ENCODE measurements around the gene TMX4. TPM values are rescaled to one million over a fixed set of nuclear protein-coding genes. Genes with fewer than 3 reads are reported as not detected.

Gene TMX4
- total and polyA plus RNA-seq, 2 of the 8 experiments (the other 6 are each of a cell fraction or from before 2014, with no cell fraction given), result 2.1 to 7.8 TPM

DNA sequence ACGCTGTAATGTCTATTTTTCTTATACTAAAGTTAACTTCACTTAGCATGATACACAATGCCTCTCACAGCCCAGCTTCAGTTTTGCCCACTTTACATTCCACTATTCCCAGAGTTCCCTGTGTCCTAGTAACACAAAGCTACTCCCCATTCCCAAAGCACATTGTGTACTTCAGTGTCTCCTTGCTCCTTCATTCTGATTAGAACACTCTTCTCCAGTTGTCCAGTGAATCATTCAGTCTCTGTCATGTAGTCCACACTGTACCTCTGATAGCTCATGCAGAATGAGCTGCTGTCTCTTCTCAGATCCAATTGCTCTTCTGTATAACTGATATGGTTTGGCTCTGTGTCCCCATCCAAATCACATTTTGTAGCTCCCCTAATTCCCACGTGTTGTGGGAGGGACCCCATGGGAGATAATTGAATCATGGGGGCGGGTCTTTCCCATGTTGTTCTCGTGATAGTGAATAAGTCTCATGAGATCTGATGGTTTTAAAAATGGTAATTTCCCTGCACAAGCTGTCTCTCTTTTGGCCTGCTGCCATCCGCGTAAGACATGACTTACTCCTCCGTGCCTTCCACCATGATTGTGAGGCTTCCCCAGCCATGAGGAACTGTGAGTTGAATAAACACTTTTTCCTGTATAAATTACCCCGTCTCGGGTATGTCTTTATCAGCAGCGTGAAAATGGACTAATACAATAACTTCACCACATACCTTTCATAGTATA is 2.1 kb upstream of the TMX4 start:
- no peak for FAIRE-seq
- 90% methylated on average over 10 of the region's 10 CpGs; no CpG with 5 or more reads in 1 of the 2 experiments for WGBS, 2 experiments (ENCODE audit: extremely low coverage in 1 of 2, insufficient coverage in 1 of 2, insufficient read length in 1 of 2, insufficient replicate concordance in 2 of 2, low coverage in 1 of 2, low lambda C conversion rate in 2 of 2, missing lambda C conversion rate in 1 of 2)

More for the DNA sequence above, 2.1 kb upstream of the TMX4 start:
- TF ChIP-seq BRCA1 (IDR thresholded peaks at IDR 0.05; ENCODE audit: low read depth, low read length), result no peak
- TF ChIP-seq JUN (IDR thresholded peaks at IDR 0.05; ENCODE audit: low read depth, low read length), result no peak
- no peak for TF ChIP-seq GTF2F1 (IDR thresholded peaks at IDR 0.05; ENCODE audit: borderline replicate concordance, low read depth, low read length)
- TF ChIP-seq POU5F1 (IDR thresholded peaks at IDR 0.05; ENCODE audit: low read depth, low read length), result no peak
- no peak for TF ChIP-seq RBBP5 (IDR thresholded peaks at IDR 0.05; ENCODE audit: borderline replicate concordance, low read depth, low read length)
- no peak for TF ChIP-seq HDAC2 (IDR thresholded peaks at IDR 0.05; ENCODE audit: borderline replicate concordance in 1 of 2, low read depth in 2 of 2, low read length in 2 of 2)
- no peak for TF ChIP-seq EGR1 (IDR thresholded peaks at IDR 0.05; ENCODE audit: borderline replicate concordance, low read depth, low read length)
- no peak for TF ChIP-seq EP300 (IDR thresholded peaks at IDR 0.05; ENCODE audit: borderline replicate concordance in 1 of 2, low read depth in 2 of 2, low read length in 2 of 2)
- TF ChIP-seq GABPA (IDR thresholded peaks at IDR 0.05; ENCODE audit: borderline replicate concordance, insufficient read depth, low read length), result no peak
- Histone ChIP-seq H3K9ac (replicated peaks in 1 of 4; ENCODE audit: extremely low read depth in 1 of 4, low read depth in 3 of 4, low read length in 3 of 4) (no peak overlapping the region), H3K18ac (ENCODE audit: extremely low read depth, low read length) (no peak overlapping the region), H3K4me3 (ENCODE audit: extremely low read depth in 1 of 4, insufficient read depth in 2 of 4, low read depth in 3 of 4, low read length in 4 of 4) (no peak overlapping the region), H3K36me3 (ENCODE audit: control insufficient read depth in 2 of 4, insufficient read depth in 4 of 4, low read length in 3 of 4) (no peaks in the 10 kb centered on the region), H3K4ac (replicated peaks; ENCODE audit: insufficient read length, low read depth, low read length) (no peak overlapping the region), H3K79me2 (ENCODE audit: control insufficient read depth in 1 of 2, insufficient read depth in 2 of 2, low read length in 2 of 2) (no peaks in the 10 kb centered on the region), H3K23me2 (ENCODE audit: low read depth, low read length) (peaks cover 3% of the 10 kb centered on the region; the same call in 1 of the 2 replicates), H4K8ac (ENCODE audit: extremely low read depth, insufficient read depth, low read length) (no peak overlapping the region), H4K5ac (ENCODE audit: insufficient read length, low read depth, low read length) (no peak overlapping the region), H2AFZ (ENCODE audit: low read length) (no peak overlapping the region), H2AK5ac (ENCODE audit: low read depth, low read length) (no peak overlapping the region), H3K27ac (ENCODE audit: low read depth, low read length) (no peak overlapping the region), H3K79me1 (ENCODE audit: low read depth, low read length) (no peaks in the 10 kb centered on the region), H2BK120ac (replicated peaks; ENCODE audit: low read depth, low read length) (no peak overlapping the region), H2BK15ac (ENCODE audit: low read length) (no peak overlapping the region), H3K4me2 (ENCODE audit: insufficient read depth in 1 of 2, low read depth in 2 of 2, low read length in 2 of 2) (no peak overlapping the region), H3K9me3 (ENCODE audit: insufficient read depth in 2 of 2, low read depth in 1 of 2, low read length in 1 of 2) (no peaks in the 10 kb centered on the region), H2BK5ac (ENCODE audit: low read depth, low read length) (no peak overlapping the region), H2BK12ac (ENCODE audit: low read depth, low read length) (no peak overlapping the region), H3K14ac (ENCODE audit: insufficient read length) (no peak overlapping the region), H4K20me1 (replicated peaks in 1 of 2; ENCODE audit: control insufficient read depth in 1 of 2, insufficient read depth in 2 of 2, low read length in 2 of 2) (no peaks in the 10 kb centered on the region), H4K91ac (replicated peaks; ENCODE audit: insufficient read length, low read length) (no peak overlapping the region), H3K27me3 (replicated peaks in 1 of 4; ENCODE audit: control insufficient read depth in 3 of 4, extremely low read depth in 1 of 4, insufficient read depth in 3 of 4, low read length in 3 of 4) (no peaks in the 10 kb centered on the region), H2BK20ac (ENCODE audit: low read length) (no peak overlapping the region), H3K23ac (ENCODE audit: insufficient read length) (no peak overlapping the region), H3K4me1 (replicated peaks in 1 of 4; ENCODE audit: control insufficient read depth in 3 of 4, insufficient read depth in 4 of 4, low read length in 3 of 4) (0 out of 7 replicates have a peak, but pooled peaks cover 0 to 5% (median 0%) of the 10 kb centered on the region in 4 experiments), H3K56ac (replicated peaks; ENCODE audit: insufficient read length, low read depth, low read length) (no peak overlapping the region)
- ChIA-PET POLR2A (ENCODE audit: partially characterized antibody) (interaction anchor here (1.7 kb wide), 1 partner anchor 9 kb away, joined by 4 read pairs; no protein-coding TSS in a partner anchor), CTCF (ENCODE audit: partially characterized antibody) (interaction anchor here (0.6 to 2.2 kb wide), 6 partner anchors 11 to 1782 kb away, joined by 3 to 5 read pairs (median 3); no protein-coding TSS in a partner anchor)
- no peak for DNase-seq (ENCODE audit: low read depth in 1 of 2, low spot score in 2 of 2)

Data from H1 (cell line).